Measurements from ENCODE around the gene GALNS. TPM values are rescaled to one million over a fixed set of nuclear protein-coding genes. Genes with fewer than 3 reads are reported as not detected.

The GALNS gene
- total RNA-seq, 1 donor from 2014 or later, result 24.7 TPM

- Mint-ChIP-seq H3K27me3 (ENCODE audit: unreplicated experiment) (peaks cover 4% of the 10 kb centered on the region), H3K27ac (ENCODE audit: unreplicated experiment) (no peak within 1 kb of the TSS), H3K4me3 (ENCODE audit: unreplicated experiment) (no peak within 1 kb of the TSS), H3K9me3 (ENCODE audit: unreplicated experiment) (no peaks in the 10 kb centered on the region), H3K36me3 (ENCODE audit: low read depth, unreplicated experiment) (no peaks in the 10 kb centered on the region), H3K4me1 (ENCODE audit: unreplicated experiment) (no peaks in the 10 kb centered on the region)
- no peak for TF ChIP-seq CTCF (IDR thresholded peaks at IDR 0.05; ENCODE audit: unreplicated experiment)
- DNase-seq (ENCODE audit: low spot score), result no peak
Measured at GRCh38 chr16:88866151-88866920, 9.6 kb upstream of the GALNS start, which contains the start of gene PABPN1L. TSS of gene PABPN1L (minus strand) at chr16:88866660. CDS start at chr16:88866606, 54 bp downstream.

- H3K9me3 Mint-ChIP-seq (ENCODE audit: unreplicated experiment), result no peaks in the 10 kb centered on the region
- TF ChIP-seq CTCF (IDR thresholded peaks at IDR 0.05; ENCODE audit: unreplicated experiment), result no peak
- H3K4me1 Mint-ChIP-seq (ENCODE audit: unreplicated experiment), result no peaks in the 10 kb centered on the region
- DNase-seq (ENCODE audit: low spot score), result no peak
- peaks cover 4% of the 10 kb centered on the region for H3K27me3 Mint-ChIP-seq (ENCODE audit: unreplicated experiment)
- peaks cover 5% of the 10 kb centered on the region for H3K36me3 Mint-ChIP-seq (ENCODE audit: low read depth, unreplicated experiment)
- H3K4me3 Mint-ChIP-seq (ENCODE audit: unreplicated experiment), result no peak overlapping the region
- no peak overlapping the region for H3K27ac Mint-ChIP-seq (ENCODE audit: unreplicated experiment)
Measured at GRCh38 chr16:88865742-88866141, 9.0 kb upstream of the GALNS start.

GRCh38 chr16:88865310-88865709 is 8.6 kb upstream of the GALNS start:
- H3K27ac Mint-ChIP-seq (ENCODE audit: unreplicated experiment), result no peak overlapping the region
- no peaks in the 10 kb centered on the region for H3K9me3 Mint-ChIP-seq (ENCODE audit: unreplicated experiment)
- no peak for TF ChIP-seq CTCF (IDR thresholded peaks at IDR 0.05; ENCODE audit: unreplicated experiment)
- H3K4me1 Mint-ChIP-seq (ENCODE audit: unreplicated experiment), result no peaks in the 10 kb centered on the region
- H3K36me3 Mint-ChIP-seq (ENCODE audit: low read depth, unreplicated experiment), result peaks cover 5% of the 10 kb centered on the region
- DNase-seq (ENCODE audit: low spot score), result no peak
- no peak overlapping the region for H3K4me3 Mint-ChIP-seq (ENCODE audit: unreplicated experiment)
- H3K27me3 Mint-ChIP-seq (ENCODE audit: unreplicated experiment), result peaks cover 6% of the 10 kb centered on the region

GRCh38 chr16:88864521-88864920 is 7.8 kb upstream of the GALNS start:
- no peak overlapping the region for H3K27ac Mint-ChIP-seq (ENCODE audit: unreplicated experiment)
- TF ChIP-seq CTCF (IDR thresholded peaks at IDR 0.05; ENCODE audit: unreplicated experiment), result no peak
- H3K4me3 Mint-ChIP-seq (ENCODE audit: unreplicated experiment), result no peak overlapping the region
- peaks cover 6% of the 10 kb centered on the region for H3K27me3 Mint-ChIP-seq (ENCODE audit: unreplicated experiment)
- H3K4me1 Mint-ChIP-seq (ENCODE audit: unreplicated experiment), result no peaks in the 10 kb centered on the region
- peaks cover 5% of the 10 kb centered on the region for H3K36me3 Mint-ChIP-seq (ENCODE audit: low read depth, unreplicated experiment)
- DNase-seq (ENCODE audit: low spot score), result no peak
- H3K9me3 Mint-ChIP-seq (ENCODE audit: unreplicated experiment), result no peaks in the 10 kb centered on the region

GRCh38 chr16:88864099-88864498 is 7.4 kb upstream of the GALNS start:
- no peaks in the 10 kb centered on the region for H3K9me3 Mint-ChIP-seq (ENCODE audit: unreplicated experiment)
- H3K4me3 Mint-ChIP-seq (ENCODE audit: unreplicated experiment), result no peak overlapping the region
- DNase-seq (ENCODE audit: low spot score), result no peak
- H3K27me3 Mint-ChIP-seq (ENCODE audit: unreplicated experiment), result peaks cover 6% of the 10 kb centered on the region
- no peaks in the 10 kb centered on the region for H3K4me1 Mint-ChIP-seq (ENCODE audit: unreplicated experiment)
- peaks cover 5% of the 10 kb centered on the region for H3K36me3 Mint-ChIP-seq (ENCODE audit: low read depth, unreplicated experiment)
- no peak for TF ChIP-seq CTCF (IDR thresholded peaks at IDR 0.05; ENCODE audit: unreplicated experiment)
- H3K27ac Mint-ChIP-seq (ENCODE audit: unreplicated experiment), result no peak overlapping the region

Data from endothelial cell (in vitro differentiated cells).